HCT116 (cell line): ENCODE measurements around the gene DIPK1A. TPM values are rescaled to one million over a fixed set of nuclear protein-coding genes. Genes with fewer than 3 reads are reported as not detected.

Source experiments
- ATAC-seq: fragments of 200-7000 bp; cut with Tn5 transposase; 2 replicates; pipeline ENCODE4 v1.9.1; 2020; ENCODE audit warnings: mild to moderate bottlenecking, moderate library complexity
- BruUV-seq: library from RNA; stranded (reverse); fragments of 400-500 nt; replicated peaks from 2 replicates; lab custom pipeline; 2021; lab: Mats Ljungman, UMichigan
- CTCF ChIA-PET: fragments of 300-600 bp; sonication (Branson Sonifier 250); formaldehyde crosslinking; loops from one replicate; lab custom pipeline; 2021; ENCODE audit warnings: antibody characterized with exemption; lab: Charles Lee
- POLR2A ChIA-PET: fragments of 300-600, 350-600 bp; sonication (Branson Sonifier 250); formaldehyde crosslinking; loops from one replicate; lab custom pipeline; 2021; ENCODE audit warnings: antibody characterized with exemption; lab: Charles Lee
- RAD21 ChIA-PET, 2 experiments: fragments of 300-600 bp; sonication (Branson Sonifier 250); formaldehyde crosslinking; loops; one replicate each; lab custom pipeline; 2023; ENCODE audit warnings: low total read pairs in 2 of 2; ENCODE audit not compliant: uncharacterized antibody in 2 of 2, unreplicated experiment in 2 of 2, low non-redundant PET in 1 of 2; lab: Charles Lee
- DNase-seq: peaks from one replicate; pipeline ENCODE4 v3.0.0-alpha.2; 2010; ENCODE audit warnings: low read depth, low spot score
- H2AFZ ChIP-seq: fragments of 200-600 bp; shearing (Covaris generic), sonication (generic); 2 replicates; pipeline ENCODE4 v1.6.1; 2017; ENCODE audit warnings: low read depth, mixed run types, mixed read lengths, antibody characterized with exemption, low read length; ENCODE audit not compliant: poor library complexity, severe bottlenecking
- H3K27ac ChIP-seq: 2 replicates; pipeline ENCODE4 v1.5.1; 2012; ENCODE audit warnings: low read depth, low read length
- H3K27me3 ChIP-seq: fragments of 200-600 bp; sonication (generic); 2 replicates; pipeline ENCODE4 v1.6.1; 2016; ENCODE audit warnings: mixed run types, low read length, mixed read lengths; ENCODE audit not compliant: insufficient read depth
- H3K36me3 ChIP-seq, 2 experiments: fragments of 200-500 bp in 1 of 2; fragments of 200-600 bp in 1 of 2; sonication (Bioruptor generic) in 1 of 2; sonication (generic) in 1 of 2; 2 replicates each; pipeline versions ENCODE4 v1.5.1 to v1.6.1; 2014 to 2016; ENCODE audit warnings: low read length in 2 of 2, inconsistent platforms in 1 of 2, mixed read lengths in 1 of 2, mixed run types in 1 of 2; ENCODE audit not compliant: insufficient read depth in 2 of 2, control insufficient read depth in 1 of 2
- H3K4me1 ChIP-seq, 2 experiments: fragments of 200-600 bp in 1 of 2; sonication (generic) in 1 of 2; 2 replicates each; pipeline versions ENCODE4 v1.5.1 to v1.6.1; 2012 to 2017; ENCODE audit warnings: low read length in 2 of 2, inconsistent platforms in 1 of 2, mild to moderate bottlenecking in 1 of 2, mixed read lengths in 1 of 2, mixed run types in 1 of 2, moderate library complexity in 1 of 2; ENCODE audit not compliant: insufficient read depth in 2 of 2, control insufficient read depth in 1 of 2
- H3K4me2 ChIP-seq: fragments of 200-600 bp; sonication (generic); 2 replicates; pipeline ENCODE4 v1.6.1; 2017; ENCODE audit warnings: mixed run types, low read length, mixed read lengths
- H3K4me3 ChIP-seq, 2 experiments: fragments of 200-600 bp in 1 of 2; sonication (generic) in 1 of 2; replicated peaks in 1 of 2; 2 replicates each; pipeline ENCODE4 v1.5.1; 2011 to 2016; ENCODE audit warnings: low read length in 2 of 2, control low read depth in 1 of 2, low read depth in 1 of 2, mild to moderate bottlenecking in 1 of 2, mixed read lengths in 1 of 2, mixed run types in 1 of 2
- H3K79me2 ChIP-seq: fragments of 200-600 bp; sonication (generic); 2 replicates; pipeline ENCODE4 v1.6.1; 2017; ENCODE audit warnings: mild to moderate bottlenecking, mixed run types, low read length, moderate library complexity, mixed read lengths; ENCODE audit not compliant: insufficient read depth
- H3K9ac ChIP-seq: fragments of 200-600 bp; sonication (generic); 2 replicates; pipeline ENCODE4 v1.6.1; 2016; ENCODE audit warnings: low read length, mixed read lengths
- H3K9me2 ChIP-seq: fragments of 200-600 bp; sonication (generic), shearing (Covaris generic); 2 replicates; pipeline ENCODE4 v1.6.1; 2017; ENCODE audit warnings: mixed run types, mild to moderate bottlenecking, moderate library complexity; ENCODE audit not compliant: insufficient read depth
- H3K9me3 ChIP-seq, 2 experiments: fragments of 200-500 bp in 1 of 2; fragments of 200-600 bp in 1 of 2; sonication (Bioruptor generic) in 1 of 2; sonication (generic) in 1 of 2; 2 replicates each; pipeline ENCODE4 v1.6.1; 2014 to 2017; ENCODE audit warnings: low read length in 2 of 2, mixed read lengths in 2 of 2, inconsistent platforms in 1 of 2, low read depth in 1 of 2, mild to moderate bottlenecking in 1 of 2, mixed run types in 1 of 2, moderate library complexity in 1 of 2; ENCODE audit not compliant: control insufficient read depth in 1 of 2, insufficient read depth in 1 of 2
- H4K20me1 ChIP-seq: fragments of 200-600 bp; sonication (generic), shearing (Covaris generic); 2 replicates; pipeline ENCODE4 v1.6.1; 2017; ENCODE audit warnings: mixed run types, mild to moderate bottlenecking, moderate library complexity; ENCODE audit not compliant: insufficient read depth
- ATF3 ChIP-seq: IDR thresholded peaks from 2 replicates; pipeline ENCODE4 v1.6.1; 2012
- CTCF ChIP-seq, 3 experiments: fragments of 200-600 bp in 1 of 3; sonication (generic) in 1 of 3; IDR thresholded peaks in 2 of 3; conservative IDR thresholded peaks in 1 of 3; 2 replicates each; pipeline ENCODE4 v1.5.1; 2012 to 2017; ENCODE audit warnings: low read depth in 2 of 3, low read length in 2 of 3, antibody characterized with exemption in 1 of 3, borderline replicate concordance in 1 of 3, control low read depth in 1 of 3, mild to moderate bottlenecking in 1 of 3, mixed read lengths in 1 of 3, mixed run types in 1 of 3, moderate library complexity in 1 of 3; ENCODE audit not compliant: insufficient read depth in 1 of 3
- EGR1 ChIP-seq: IDR thresholded peaks from 2 replicates; pipeline ENCODE4 v1.6.1; 2012; ENCODE audit warnings: low read depth
- ELF1 ChIP-seq: IDR thresholded peaks from 2 replicates; pipeline ENCODE4 v1.6.1; 2012; ENCODE audit warnings: low read depth, borderline replicate concordance
- EZH2 ChIP-seq: fragments of 200-600 bp; sonication (generic); IDR thresholded peaks from 2 replicates; pipeline ENCODE4 v1.6.1; 2017; ENCODE audit warnings: antibody characterized with exemption, mixed run types
- EZH2phosphoT487 ChIP-seq: fragments of 200-600 bp; IDR thresholded peaks from 2 replicates; pipeline ENCODE4 v1.6.1; 2018; ENCODE audit warnings: antibody characterized with exemption, borderline replicate concordance
- FOSL1 ChIP-seq: IDR thresholded peaks from 2 replicates; pipeline ENCODE4 v1.6.1; 2012; ENCODE audit warnings: low read depth
- JUND ChIP-seq: IDR thresholded peaks from 2 replicates; pipeline ENCODE4 v1.6.1; 2012
- POLR2A ChIP-seq: IDR thresholded peaks from 2 replicates; pipeline ENCODE4 v1.7.0; 2011; ENCODE audit warnings: borderline replicate concordance; ENCODE audit not compliant: insufficient read depth, insufficient read length; ENCODE audit errors: extremely low read depth
- SIN3A ChIP-seq: IDR thresholded peaks from 2 replicates; pipeline ENCODE4 v1.6.1; 2012; ENCODE audit warnings: low read depth
- SRF ChIP-seq: IDR thresholded peaks from 2 replicates; pipeline ENCODE4 v1.6.1; 2012; ENCODE audit warnings: low read depth
- TCF7L2 ChIP-seq: IDR thresholded peaks from 2 replicates; pipeline ENCODE4 v1.7.0; 2011; ENCODE audit warnings: borderline replicate concordance, inconsistent platforms; ENCODE audit not compliant: insufficient read depth, insufficient read length; ENCODE audit errors: extremely low read depth
- YY1 ChIP-seq: IDR thresholded peaks from 2 replicates; pipeline ENCODE4 v1.6.1; 2011; ENCODE audit warnings: low read length, low read depth, moderate library complexity, mild to moderate bottlenecking; ENCODE audit not compliant: insufficient replicate concordance; ENCODE audit errors: extremely low read depth
- ZBTB33 ChIP-seq: IDR thresholded peaks from 2 replicates; pipeline ENCODE4 v1.6.1; 2011; ENCODE audit warnings: mild to moderate bottlenecking, low read length, moderate library complexity; ENCODE audit not compliant: insufficient replicate concordance; ENCODE audit errors: extremely low read depth
- ZNF274 ChIP-seq: fragments of 200-500 bp; sonication (Bioruptor generic); IDR thresholded peaks from 2 replicates; pipeline ENCODE4 v1.6.1; 2014; ENCODE audit warnings: mild to moderate bottlenecking, low read depth, low read length, inconsistent platforms
- intact Hi-C: fragments of 100-400 bp; cut with micrococcal nuclease; formaldehyde crosslinking; loops from 2 replicates; pipeline ENCODE4 v1.10.0; 2022
- total RNA-seq: library from RNA; stranded (reverse); gene quantifications from one replicate; pipeline ENCODE4 v1.2.1, GENCODE V29; 2021; ENCODE audit not compliant: unreplicated experiment
- TF ChIP-seq, protein P1 (sequence below): IDR thresholded peaks from 2 replicates; pipeline ENCODE4 v1.6.1; 2012

The DIPK1A gene
- total RNA-seq, 1 experiment from 2014 or later, result 4.3 TPM

GRCh38 chr1:92989253-92989652 lies 28.0 kb upstream of the DIPK1A start (continued):
- TF ChIP-seq ZBTB33 (no peak), EGR1 (no peak), ELF1 (no peak), SRF (no peak), EZH2phosphoT487 (no peak), TCF7L2 (no peak), ATF3 (no peak), ZNF274 (no peak), SIN3A (no peak), EZH2 (no peak), POLR2A (no peak), YY1 (no peak), FOSL1 (no peak)
- TF ChIP-seq, protein P1, sequence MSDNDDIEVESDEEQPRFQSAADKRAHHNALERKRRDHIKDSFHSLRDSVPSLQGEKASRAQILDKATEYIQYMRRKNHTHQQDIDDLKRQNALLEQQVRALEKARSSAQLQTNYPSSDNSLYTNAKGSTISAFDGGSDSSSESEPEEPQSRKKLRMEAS, result no peak

DNA sequence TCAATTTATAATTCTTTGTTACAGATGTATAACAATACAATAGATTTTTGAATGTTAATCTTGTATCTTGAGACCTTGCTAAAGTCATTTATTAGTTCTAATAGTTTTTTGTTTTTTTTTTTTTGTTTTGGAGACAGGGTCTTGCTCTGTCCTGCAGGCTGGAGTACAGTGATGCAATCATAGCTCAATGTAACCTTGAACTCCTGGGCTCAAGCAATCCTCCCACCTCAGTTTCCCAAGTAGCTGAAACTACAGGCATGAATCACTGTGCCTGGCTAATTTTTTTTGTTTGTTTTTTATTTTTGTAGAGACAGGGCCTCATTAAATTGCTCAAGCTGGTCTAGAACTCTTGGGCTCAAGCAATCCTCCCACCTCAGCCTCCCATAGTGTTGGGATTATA lies 26.2 kb upstream of the DIPK1A start:
- ATAC-seq, result no peak
- CTCF ChIA-PET, result no interaction called here

More for the DNA sequence above, 26.2 kb upstream of the DIPK1A start:
- POLR2A ChIA-PET, result no interaction called here
- BruUV-seq, result no TSS peak
- H3K4me1 ChIP-seq, result 0 out of 4 replicates have a peak, but pooled peaks cover 0 to 7% of the 10 kb centered on the region in 2 experiments
- no peak overlapping the region for H3K27ac ChIP-seq
- no peak overlapping the region for H3K4me2 ChIP-seq
- no peaks in the 10 kb centered on the region for H3K36me3 ChIP-seq
- H3K79me2 ChIP-seq, result no peaks in the 10 kb centered on the region
- H3K9me3 ChIP-seq, result no peaks in the 10 kb centered on the region
- RAD21 ChIA-PET, result no interaction called here
- H3K9me2 ChIP-seq, result no peaks in the 10 kb centered on the region
- H3K27me3 ChIP-seq, result no peaks in the 10 kb centered on the region
- DNase-seq, result no peak
- H3K4me3 ChIP-seq, result no peak overlapping the region
- H2AFZ ChIP-seq, result no peak overlapping the region
- intact Hi-C loops, result no loop called here
- TF ChIP-seq, protein P1, result no peak
- TF ChIP-seq ZNF274, result no peak
- no peak for TF ChIP-seq CTCF (IDR thresholded peaks at IDR 0.05 in 2 of 3, conservative IDR thresholded peaks at IDR 0.05 in 1 of 3; ENCODE audit: borderline replicate concordance in 1 of 3, insufficient read depth in 1 of 3, low read depth in 2 of 3, low read length in 2 of 3)
- TF ChIP-seq POLR2A, result no peak
- no peak for TF ChIP-seq EGR1
- no peak for TF ChIP-seq JUND
- TF ChIP-seq EZH2, result no peak
- no peak for TF ChIP-seq ELF1
- no peak for TF ChIP-seq SRF
- no peaks in the 10 kb centered on the region for H4K20me1 ChIP-seq
- no peak overlapping the region for H3K9ac ChIP-seq
